ENCODE results near the gene EEF1A2. TPM values are rescaled to one million over a fixed set of nuclear protein-coding genes. Genes with fewer than 3 reads are reported as not detected.

The EEF1A2 gene
- total and polyA plus RNA-seq, 4 donors: 0.05 to 0.12 TPM; not detected in 2

DNA sequence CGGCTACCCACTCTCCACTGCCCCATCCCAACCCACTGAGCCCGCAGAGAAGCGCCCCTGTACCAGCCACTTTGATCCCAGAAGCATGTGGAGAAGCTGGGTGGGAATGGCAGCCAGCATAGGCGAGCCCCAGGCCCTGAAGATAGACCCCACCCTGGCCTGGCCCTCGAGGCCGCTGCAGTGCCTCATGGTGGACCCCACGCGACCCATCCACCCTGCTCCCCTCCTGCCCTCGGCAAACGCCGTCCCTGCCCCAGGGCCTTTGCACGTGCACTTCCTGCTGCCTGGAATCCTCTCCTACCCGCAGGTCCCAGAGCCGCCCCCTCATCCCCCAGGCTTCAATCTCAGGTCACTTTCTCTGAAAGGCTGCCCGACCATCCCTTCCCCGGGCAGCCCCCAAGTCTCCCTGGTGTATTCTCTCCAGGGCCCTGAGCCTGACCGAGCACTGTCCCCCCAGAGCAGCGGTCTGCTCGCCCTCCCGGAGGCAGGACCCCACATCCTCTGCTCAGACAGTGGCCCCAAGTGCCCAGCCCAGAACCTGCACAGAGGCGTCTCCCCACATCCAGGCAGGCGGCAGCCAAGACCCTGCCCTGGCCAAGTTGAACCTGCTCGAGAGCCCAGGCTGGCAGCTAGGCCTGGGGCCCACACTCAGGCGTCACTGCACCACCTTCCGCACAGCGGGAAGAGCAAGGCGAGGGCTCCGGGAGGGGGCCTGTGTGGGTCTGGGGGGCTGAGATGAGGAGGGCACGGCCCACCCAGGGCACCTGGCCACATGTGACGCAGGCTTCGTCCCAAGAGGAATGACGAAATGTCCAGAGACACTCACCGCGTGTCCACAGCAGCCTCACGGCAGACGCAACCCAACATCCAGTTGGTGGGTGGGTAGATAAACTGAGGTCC is 40.5 kb downstream of the EEF1A2 start (continued):
- TF ChIP-seq, protein P1, sequence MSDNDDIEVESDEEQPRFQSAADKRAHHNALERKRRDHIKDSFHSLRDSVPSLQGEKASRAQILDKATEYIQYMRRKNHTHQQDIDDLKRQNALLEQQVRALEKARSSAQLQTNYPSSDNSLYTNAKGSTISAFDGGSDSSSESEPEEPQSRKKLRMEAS (IDR thresholded peaks at IDR 0.05): no peak
- no peak for TF ChIP-seq YY1 (IDR thresholded peaks at IDR 0.05)
- no peak for TF ChIP-seq JUND (IDR thresholded peaks at IDR 0.05)
- no peak for TF ChIP-seq FOXA1 (IDR thresholded peaks at IDR 0.05)
- TF ChIP-seq NR2F2 (IDR thresholded peaks at IDR 0.05): no peak
- TF ChIP-seq, protein P2, sequence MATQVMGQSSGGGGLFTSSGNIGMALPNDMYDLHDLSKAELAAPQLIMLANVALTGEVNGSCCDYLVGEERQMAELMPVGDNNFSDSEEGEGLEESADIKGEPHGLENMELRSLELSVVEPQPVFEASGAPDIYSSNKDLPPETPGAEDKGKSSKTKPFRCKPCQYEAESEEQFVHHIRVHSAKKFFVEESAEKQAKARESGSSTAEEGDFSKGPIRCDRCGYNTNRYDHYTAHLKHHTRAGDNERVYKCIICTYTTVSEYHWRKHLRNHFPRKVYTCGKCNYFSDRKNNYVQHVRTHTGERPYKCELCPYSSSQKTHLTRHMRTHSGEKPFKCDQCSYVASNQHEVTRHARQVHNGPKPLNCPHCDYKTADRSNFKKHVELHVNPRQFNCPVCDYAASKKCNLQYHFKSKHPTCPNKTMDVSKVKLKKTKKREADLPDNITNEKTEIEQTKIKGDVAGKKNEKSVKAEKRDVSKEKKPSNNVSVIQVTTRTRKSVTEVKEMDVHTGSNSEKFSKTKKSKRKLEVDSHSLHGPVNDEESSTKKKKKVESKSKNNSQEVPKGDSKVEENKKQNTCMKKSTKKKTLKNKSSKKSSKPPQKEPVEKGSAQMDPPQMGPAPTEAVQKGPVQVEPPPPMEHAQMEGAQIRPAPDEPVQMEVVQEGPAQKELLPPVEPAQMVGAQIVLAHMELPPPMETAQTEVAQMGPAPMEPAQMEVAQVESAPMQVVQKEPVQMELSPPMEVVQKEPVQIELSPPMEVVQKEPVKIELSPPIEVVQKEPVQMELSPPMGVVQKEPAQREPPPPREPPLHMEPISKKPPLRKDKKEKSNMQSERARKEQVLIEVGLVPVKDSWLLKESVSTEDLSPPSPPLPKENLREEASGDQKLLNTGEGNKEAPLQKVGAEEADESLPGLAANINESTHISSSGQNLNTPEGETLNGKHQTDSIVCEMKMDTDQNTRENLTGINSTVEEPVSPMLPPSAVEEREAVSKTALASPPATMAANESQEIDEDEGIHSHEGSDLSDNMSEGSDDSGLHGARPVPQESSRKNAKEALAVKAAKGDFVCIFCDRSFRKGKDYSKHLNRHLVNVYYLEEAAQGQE (IDR thresholded peaks at IDR 0.05): no peak
- no peak for TF ChIP-seq RXRA (IDR thresholded peaks at IDR 0.05)

DNA sequence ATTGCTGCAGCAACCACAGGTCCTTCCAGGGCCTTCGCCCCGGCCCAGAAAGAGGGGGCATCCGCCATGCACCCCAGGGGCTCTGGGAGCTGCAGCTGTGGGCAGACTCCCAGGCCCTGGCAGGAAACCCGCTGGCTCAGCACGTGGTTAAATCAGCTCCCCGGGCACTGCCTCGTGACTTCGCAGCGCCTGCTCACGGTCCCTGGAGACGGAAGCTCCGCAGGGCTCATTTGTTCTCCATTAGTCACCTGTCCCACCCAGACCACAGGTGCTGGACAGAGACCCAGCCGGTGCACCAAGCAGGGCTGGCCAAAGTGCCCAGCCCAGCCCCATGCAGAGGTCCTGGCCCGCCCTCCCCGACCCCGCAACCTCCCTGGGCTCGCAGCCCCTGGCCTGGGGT is 41.1 kb downstream of the EEF1A2 start:
- Histone ChIP-seq H3K27ac (ENCODE audit: low read depth in 1 of 2, low read length in 2 of 2) (no peak overlapping the region), H3K4me3 (ENCODE audit: low read depth in 1 of 3, low read length in 3 of 3) (no peak overlapping the region), H3K9ac (ENCODE audit: low read depth in 1 of 2, low read length in 2 of 2) (no peak overlapping the region), H3K27me3 (ENCODE audit: control insufficient read depth in 4 of 4, insufficient read depth in 4 of 4, low read length in 3 of 4) (peaks cover 0 to 9% (median under 1%) of the 10 kb centered on the region in 4 donors), H3K36me3 (ENCODE audit: control insufficient read depth in 4 of 4, insufficient read depth in 3 of 4, low read depth in 1 of 4, low read length in 3 of 4) (no peaks in the 10 kb centered on the region), H3K4me1 (ENCODE audit: control insufficient read depth in 4 of 4, insufficient read depth in 4 of 4, low read length in 3 of 4) (no peaks in the 10 kb centered on the region), H3K9me3 (ENCODE audit: control insufficient read depth in 4 of 4, low read length in 3 of 4) (no peaks in the 10 kb centered on the region)
- 50% methylated on average over 17 of the region's 17 CpGs for WGBS
- DNase-seq (ENCODE audit: low spot score): no peak
- TF ChIP-seq, protein P3, sequence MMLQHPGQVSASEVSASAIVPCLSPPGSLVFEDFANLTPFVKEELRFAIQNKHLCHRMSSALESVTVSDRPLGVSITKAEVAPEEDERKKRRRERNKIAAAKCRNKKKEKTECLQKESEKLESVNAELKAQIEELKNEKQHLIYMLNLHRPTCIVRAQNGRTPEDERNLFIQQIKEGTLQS (IDR thresholded peaks at IDR 0.05): no peak
- TF ChIP-seq, protein P4, sequence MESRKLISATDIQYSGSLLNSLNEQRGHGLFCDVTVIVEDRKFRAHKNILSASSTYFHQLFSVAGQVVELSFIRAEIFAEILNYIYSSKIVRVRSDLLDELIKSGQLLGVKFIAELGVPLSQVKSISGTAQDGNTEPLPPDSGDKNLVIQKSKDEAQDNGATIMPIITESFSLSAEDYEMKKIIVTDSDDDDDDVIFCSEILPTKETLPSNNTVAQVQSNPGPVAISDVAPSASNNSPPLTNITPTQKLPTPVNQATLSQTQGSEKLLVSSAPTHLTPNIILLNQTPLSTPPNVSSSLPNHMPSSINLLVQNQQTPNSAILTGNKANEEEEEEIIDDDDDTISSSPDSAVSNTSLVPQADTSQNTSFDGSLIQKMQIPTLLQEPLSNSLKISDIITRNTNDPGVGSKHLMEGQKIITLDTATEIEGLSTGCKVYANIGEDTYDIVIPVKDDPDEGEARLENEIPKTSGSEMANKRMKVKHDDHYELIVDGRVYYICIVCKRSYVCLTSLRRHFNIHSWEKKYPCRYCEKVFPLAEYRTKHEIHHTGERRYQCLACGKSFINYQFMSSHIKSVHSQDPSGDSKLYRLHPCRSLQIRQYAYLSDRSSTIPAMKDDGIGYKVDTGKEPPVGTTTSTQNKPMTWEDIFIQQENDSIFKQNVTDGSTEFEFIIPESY (IDR thresholded peaks at IDR 0.05): no peak
- TF ChIP-seq FOXA2 (IDR thresholded peaks at IDR 0.05) (no peak), YY1 (IDR thresholded peaks at IDR 0.05) (no peak)

DNA sequence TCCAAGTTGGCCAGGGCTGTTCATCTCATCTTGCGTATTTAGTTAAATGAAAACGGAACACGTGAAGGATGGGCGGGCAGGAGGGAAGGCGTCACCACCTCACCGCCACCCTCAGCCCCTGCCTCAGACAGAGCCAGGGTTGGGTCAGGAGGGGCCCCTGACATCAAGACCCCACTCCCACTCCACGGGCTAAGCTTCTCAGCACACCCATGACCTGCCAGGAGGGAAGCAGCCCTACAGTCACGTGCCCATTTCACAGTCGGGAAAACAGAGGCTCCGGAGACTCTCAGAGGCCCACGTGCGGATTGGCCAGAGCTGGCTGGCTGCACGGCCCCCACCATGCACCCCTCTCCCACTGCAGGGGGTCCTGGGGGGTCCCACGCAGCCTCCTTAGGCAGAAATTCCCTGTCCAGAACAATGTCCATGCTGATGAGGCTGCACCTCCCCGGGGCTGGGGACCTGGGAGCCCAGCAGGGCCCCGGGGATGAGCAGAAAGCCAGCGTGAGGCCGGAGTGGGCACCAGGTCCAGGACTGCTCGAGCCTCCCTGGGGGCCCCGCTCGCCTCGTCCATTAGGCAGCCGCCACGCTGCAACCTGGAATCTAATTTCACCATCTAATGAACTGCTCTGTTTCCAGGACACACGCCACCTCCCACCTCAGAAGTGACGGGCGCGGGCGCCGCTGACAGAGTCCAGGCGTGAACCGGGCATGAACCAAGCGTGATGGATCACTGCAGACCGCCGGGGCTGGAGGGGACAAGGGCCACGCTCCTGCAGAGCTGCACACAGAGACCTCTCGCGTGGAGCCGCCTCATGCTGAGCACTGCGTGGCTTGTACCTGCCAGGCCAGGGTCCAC is 42.2 kb downstream of the EEF1A2 start:
- DNase-seq (ENCODE audit: low spot score): no peak
- Histone ChIP-seq H3K27me3 (ENCODE audit: control insufficient read depth in 4 of 4, insufficient read depth in 4 of 4, low read length in 3 of 4) (peaks cover 0 to 3% (median under 1%) of the 10 kb centered on the region in 4 donors), H3K9me3 (ENCODE audit: control insufficient read depth in 4 of 4, low read length in 3 of 4) (no peaks in the 10 kb centered on the region), H3K4me1 (ENCODE audit: control insufficient read depth in 4 of 4, insufficient read depth in 4 of 4, low read length in 3 of 4) (no peaks in the 10 kb centered on the region), H3K4me3 (ENCODE audit: low read depth in 1 of 3, low read length in 3 of 3) (no peak overlapping the region), H3K9ac (ENCODE audit: low read depth in 1 of 2, low read length in 2 of 2) (no peak overlapping the region), H3K27ac (ENCODE audit: low read depth in 1 of 2, low read length in 2 of 2) (no peak overlapping the region), H3K36me3 (ENCODE audit: control insufficient read depth in 4 of 4, insufficient read depth in 3 of 4, low read depth in 1 of 4, low read length in 3 of 4) (no peaks in the 10 kb centered on the region)
- no peak for TF ChIP-seq SP1 (IDR thresholded peaks at IDR 0.05)
- WGBS: 63% methylated on average over 40 of the region's 40 CpGs
